Adrenal gland (tissue), 5 donors: Measurements from ENCODE around the gene FLYWCH2.

Experiments
- POLR2A ChIP-seq, 2 donors: fragments of 450-650 bp; IDR thresholded peaks; one replicate each; pipeline ENCODE4 v1.6.1; 2017; ENCODE audit warnings: antibody characterized with exemption in 2 of 2, mild to moderate bottlenecking in 2 of 2, moderate library complexity in 1 of 2
- TF ChIP-seq, protein P1 (sequence below), 6 experiments: fragments of 450-650 bp in 4 of 6; fragments of 200-600 bp in 2 of 6; sonication (generic) in 1 of 6; IDR thresholded peaks; 1 replicate in 5 of 6; 2 replicates in 1 of 6; pipeline versions ENCODE4 v1.5.1 to v1.8.0; 2016 to 2021; ENCODE audit warnings: antibody characterized with exemption in 6 of 6, mild to moderate bottlenecking in 2 of 6, moderate library complexity in 1 of 6
- donor health status: DM: no; HTN: no; CAD: no.

DNA sequence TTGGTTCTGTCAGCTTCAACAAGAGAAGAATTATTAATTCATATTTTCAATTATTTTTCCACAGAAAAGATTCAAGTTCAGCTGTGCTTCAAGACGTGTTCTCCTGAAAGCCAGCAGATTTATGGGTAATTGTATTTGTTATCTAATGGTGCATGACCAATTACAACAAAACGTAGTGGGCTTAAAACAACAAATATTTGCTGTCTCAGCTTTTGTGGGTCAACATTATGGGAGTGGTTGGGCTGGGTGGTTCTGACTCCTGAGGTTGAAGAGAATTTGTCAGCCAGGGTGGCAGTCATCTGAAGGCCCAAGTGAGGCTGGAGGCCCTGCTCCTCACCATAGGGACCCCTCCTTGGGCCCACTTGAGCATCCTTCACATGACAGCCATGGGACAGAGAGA is 57.0 kb downstream of the FLYWCH2 start:
- TF ChIP-seq, protein P1, sequence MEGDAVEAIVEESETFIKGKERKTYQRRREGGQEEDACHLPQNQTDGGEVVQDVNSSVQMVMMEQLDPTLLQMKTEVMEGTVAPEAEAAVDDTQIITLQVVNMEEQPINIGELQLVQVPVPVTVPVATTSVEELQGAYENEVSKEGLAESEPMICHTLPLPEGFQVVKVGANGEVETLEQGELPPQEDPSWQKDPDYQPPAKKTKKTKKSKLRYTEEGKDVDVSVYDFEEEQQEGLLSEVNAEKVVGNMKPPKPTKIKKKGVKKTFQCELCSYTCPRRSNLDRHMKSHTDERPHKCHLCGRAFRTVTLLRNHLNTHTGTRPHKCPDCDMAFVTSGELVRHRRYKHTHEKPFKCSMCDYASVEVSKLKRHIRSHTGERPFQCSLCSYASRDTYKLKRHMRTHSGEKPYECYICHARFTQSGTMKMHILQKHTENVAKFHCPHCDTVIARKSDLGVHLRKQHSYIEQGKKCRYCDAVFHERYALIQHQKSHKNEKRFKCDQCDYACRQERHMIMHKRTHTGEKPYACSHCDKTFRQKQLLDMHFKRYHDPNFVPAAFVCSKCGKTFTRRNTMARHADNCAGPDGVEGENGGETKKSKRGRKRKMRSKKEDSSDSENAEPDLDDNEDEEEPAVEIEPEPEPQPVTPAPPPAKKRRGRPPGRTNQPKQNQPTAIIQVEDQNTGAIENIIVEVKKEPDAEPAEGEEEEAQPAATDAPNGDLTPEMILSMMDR (IDR thresholded peaks at IDR 0.05) = no peak
- TF ChIP-seq POLR2A (IDR thresholded peaks at IDR 0.05) = no peak
